H9 (cell line): ENCODE results near the gene UPB1. TPM values are rescaled to one million over a fixed set of nuclear protein-coding genes. Genes with fewer than 3 reads are reported as not detected.

ENCODE experiments used
- DNase-seq: peaks from one replicate; pipeline ENCODE4 v3.0.0-alpha.2; 2017
- H2AFZ ChIP-seq: one replicate; pipeline ENCODE4 v1.6.1; 2013; ENCODE audit warnings: mild to moderate bottlenecking, low read length, control low read depth, moderate library complexity
- H2AK5ac ChIP-seq: 2 replicates; pipeline ENCODE4 v1.6.1; 2013; ENCODE audit warnings: low read length, control low read depth, mixed read lengths; ENCODE audit not compliant: insufficient read length
- H2BK120ac ChIP-seq: one replicate; pipeline ENCODE4 v1.6.1; 2013; ENCODE audit warnings: low read depth, mild to moderate bottlenecking, low read length, control low read depth, inconsistent platforms; ENCODE audit not compliant: poor library complexity, severe bottlenecking
- H2BK12ac ChIP-seq: 2 replicates; pipeline ENCODE4 v1.6.1; 2013; ENCODE audit warnings: low read length, control low read depth, mixed read lengths, low read depth; ENCODE audit not compliant: insufficient read length
- H2BK15ac ChIP-seq: 2 replicates; pipeline ENCODE4 v1.6.1; 2013; ENCODE audit warnings: low read depth, low read length, control low read depth
- H2BK20ac ChIP-seq: one replicate; pipeline ENCODE4 v1.6.1; 2013; ENCODE audit warnings: low read depth, mild to moderate bottlenecking, low read length, control low read depth, inconsistent platforms; ENCODE audit not compliant: poor library complexity, severe bottlenecking
- H2BK5ac ChIP-seq: 2 replicates; pipeline ENCODE4 v1.6.1; 2013; ENCODE audit warnings: low read length, control low read depth, mixed read lengths; ENCODE audit not compliant: insufficient read length
- H3K14ac ChIP-seq: 2 replicates; pipeline ENCODE4 v1.6.1; 2013; ENCODE audit warnings: low read length, control low read depth; ENCODE audit not compliant: insufficient read depth
- H3K18ac ChIP-seq: 2 replicates; pipeline ENCODE4 v1.6.1; 2013; ENCODE audit warnings: low read depth, mild to moderate bottlenecking, mixed read lengths, low read length, control low read depth; ENCODE audit not compliant: insufficient read length
- H3K23ac ChIP-seq: 2 replicates; pipeline ENCODE4 v1.6.1; 2013; ENCODE audit warnings: low read length, control low read depth, mixed read lengths, low read depth; ENCODE audit not compliant: insufficient read length
- H3K23me2 ChIP-seq: 2 replicates; pipeline ENCODE4 v1.6.1; 2013; ENCODE audit warnings: low read depth, mild to moderate bottlenecking, mixed read lengths, low read length, control low read depth; ENCODE audit not compliant: insufficient read length, poor library complexity, severe bottlenecking
- H3K27ac ChIP-seq: 2 replicates; pipeline ENCODE4 v1.5.1; 2013; ENCODE audit warnings: low read length, control low read depth, mixed read lengths, low read depth; ENCODE audit not compliant: insufficient read length
- H3K27me3 ChIP-seq: 2 replicates; pipeline ENCODE4 v1.6.1; 2013; ENCODE audit warnings: low read length, control low read depth, inconsistent platforms; ENCODE audit not compliant: insufficient read depth
- H3K4ac ChIP-seq: 2 replicates; pipeline ENCODE4 v1.6.1; 2013; ENCODE audit warnings: low read depth, mild to moderate bottlenecking, control low read depth, inconsistent platforms, low read length, moderate library complexity
- H3K4me1 ChIP-seq: 2 replicates; pipeline ENCODE4 v1.6.1; 2013; ENCODE audit warnings: low read length, control low read depth, inconsistent platforms; ENCODE audit not compliant: insufficient read depth
- H3K4me2 ChIP-seq: 2 replicates; pipeline ENCODE4 v1.6.1; 2013; ENCODE audit warnings: low read length, control low read depth, mixed read lengths; ENCODE audit not compliant: insufficient read length, insufficient read depth
- H3K56ac ChIP-seq: 2 replicates; pipeline ENCODE4 v1.6.1; 2013; ENCODE audit warnings: low read depth, mild to moderate bottlenecking, mixed read lengths, low read length, control low read depth; ENCODE audit not compliant: insufficient read length
- H3K79me1 ChIP-seq: 2 replicates; pipeline ENCODE4 v1.6.1; 2013; ENCODE audit warnings: low read depth, mild to moderate bottlenecking, moderate library complexity, low read length, control low read depth, inconsistent platforms; ENCODE audit not compliant: insufficient read depth, poor library complexity, severe bottlenecking
- H3K79me2 ChIP-seq: 2 replicates; pipeline ENCODE4 v1.6.1; 2013; ENCODE audit warnings: low read length, control low read depth, inconsistent platforms; ENCODE audit not compliant: insufficient read depth
- H3K9ac ChIP-seq: 2 replicates; pipeline ENCODE4 v1.6.1; 2013; ENCODE audit warnings: low read length, control low read depth, mixed read lengths; ENCODE audit not compliant: insufficient read length; ENCODE audit errors: extremely low read depth
- H3K9me3 ChIP-seq: one replicate; pipeline ENCODE4 v1.6.1; 2013; ENCODE audit warnings: low read depth, low read length, inconsistent platforms; ENCODE audit not compliant: control insufficient read depth
- H3T11ph ChIP-seq: one replicate; pipeline ENCODE4 v1.6.1; 2013; ENCODE audit warnings: mild to moderate bottlenecking, low read length, control low read depth, inconsistent platforms
- H4K20me1 ChIP-seq: one replicate; pipeline ENCODE4 v1.6.1; 2013; ENCODE audit not compliant: control insufficient read depth, insufficient read length, insufficient read depth
- H4K5ac ChIP-seq: 2 replicates; pipeline ENCODE4 v1.6.1; 2013; ENCODE audit warnings: low read depth, mild to moderate bottlenecking, mixed read lengths, low read length, control low read depth; ENCODE audit not compliant: insufficient read length
- H4K8ac ChIP-seq: replicated peaks from 2 replicates; pipeline ENCODE4 v1.6.1; 2013; ENCODE audit warnings: low read length, control low read depth, mixed read lengths, low read depth; ENCODE audit not compliant: insufficient read length
- H4K91ac ChIP-seq: 2 replicates; pipeline ENCODE4 v1.6.1; 2013; ENCODE audit warnings: low read depth, mild to moderate bottlenecking, moderate library complexity, mixed read lengths, low read length, control low read depth; ENCODE audit not compliant: insufficient read length
- H3K27ac Mint-ChIP-seq, 3 experiments: 2 replicates in 2 of 3; 3 replicates in 1 of 3; pipeline ENCODE4 v1.8.0; 2020 to 2021; ENCODE audit warnings: mixed read lengths in 3 of 3, mild to moderate bottlenecking in 1 of 3, moderate library complexity in 1 of 3
- H3K27me3 Mint-ChIP-seq: 2 replicates; pipeline ENCODE4 v1.8.0; 2021; ENCODE audit warnings: low read depth, mild to moderate bottlenecking, moderate library complexity, mixed read lengths
- H3K36me3 Mint-ChIP-seq, 3 experiments: 2 replicates in 2 of 3; 3 replicates in 1 of 3; pipeline ENCODE4 v1.8.0; 2020 to 2021; ENCODE audit warnings: low read depth in 3 of 3, mixed read lengths in 3 of 3; ENCODE audit not compliant: insufficient read depth in 1 of 3
- H3K4me1 Mint-ChIP-seq, 2 experiments: 2 replicates each; pipeline ENCODE4 v1.8.0; 2020; ENCODE audit warnings: mixed read lengths in 2 of 2
- H3K4me3 Mint-ChIP-seq, 2 experiments: 2 replicates in 1 of 2; 3 replicates in 1 of 2; pipeline ENCODE4 v1.8.0; 2020 to 2021; ENCODE audit warnings: mild to moderate bottlenecking in 2 of 2, mixed read lengths in 2 of 2, moderate library complexity in 1 of 2
- H3K9me3 Mint-ChIP-seq, 2 experiments: 2 replicates in 1 of 2; 3 replicates in 1 of 2; pipeline ENCODE4 v1.8.0; 2020; ENCODE audit warnings: mild to moderate bottlenecking in 2 of 2, mixed read lengths in 2 of 2, moderate library complexity in 1 of 2
- WGBS: extraction: QIAGEN DNeasy Blood & Tissue Kit; methylation state at CpG from one replicate; pipeline ENCODE4 v1.1.7; 2013; ENCODE audit warnings: missing lambda C conversion rate, low lambda C conversion rate, mixed read lengths; ENCODE audit not compliant: insufficient read length; ENCODE audit errors: extremely low coverage; 5-methylcytosine and 5-hydroxymethylcytosine counted together
- total RNA-seq: library from RNA; stranded (reverse); gene quantifications from 2 replicates; pipeline ENCODE4 v1.2.1, GENCODE V29; 2021
- TF ChIP-seq, protein P1 (sequence below): fragments of 200-600 bp; sonication (generic); conservative IDR thresholded peaks from 3 replicates; pipeline ENCODE4 v1.8.0; 2021; ENCODE audit warnings: antibody characterized with exemption, mild to moderate bottlenecking

Gene UPB1
- total RNA-seq, 1 experiment from 2014 or later: not detected

GRCh38 chr22:24502541-24502940, 7.4 kb downstream of the UPB1 start:
- H2AK5ac ChIP-seq: no peak overlapping the region
- H3K9me3 Mint-ChIP-seq: no peaks in the 10 kb centered on the region; a peak in 1 of 5 replicates
- H3K27ac Mint-ChIP-seq: no peak overlapping the region
- WGBS: no CpG with 5 or more reads among the region's 1 CpG
- H3K23ac ChIP-seq: no peak overlapping the region
- H4K91ac ChIP-seq: no peak overlapping the region
- H3K9ac ChIP-seq: no peak overlapping the region
- H2BK120ac ChIP-seq: no peak overlapping the region
- H3T11ph ChIP-seq: no peak overlapping the region
- no peak overlapping the region for H3K56ac ChIP-seq
- no peak overlapping the region for H2BK5ac ChIP-seq
- H3K27me3 Mint-ChIP-seq: peaks cover 20% of the 10 kb centered on the region
- no peaks in the 10 kb centered on the region for H3K36me3 Mint-ChIP-seq
- H4K20me1 ChIP-seq: no peaks in the 10 kb centered on the region
- DNase-seq: no peak
- no peak overlapping the region for H3K4me2 ChIP-seq
- H4K8ac ChIP-seq: no peak overlapping the region
- no peaks in the 10 kb centered on the region for H3K9me3 ChIP-seq
- no peaks in the 10 kb centered on the region for H3K79me1 ChIP-seq
- no peak overlapping the region for H3K4ac ChIP-seq
- no peak overlapping the region for H2BK15ac ChIP-seq
- H3K27ac ChIP-seq: no peak overlapping the region
- H2AFZ ChIP-seq: no peak overlapping the region
- H4K5ac ChIP-seq: no peak overlapping the region
- H3K14ac ChIP-seq: no peak overlapping the region
- H3K4me3 Mint-ChIP-seq: no peak overlapping the region
- H3K18ac ChIP-seq: no peak overlapping the region
- TF ChIP-seq, protein P1, sequence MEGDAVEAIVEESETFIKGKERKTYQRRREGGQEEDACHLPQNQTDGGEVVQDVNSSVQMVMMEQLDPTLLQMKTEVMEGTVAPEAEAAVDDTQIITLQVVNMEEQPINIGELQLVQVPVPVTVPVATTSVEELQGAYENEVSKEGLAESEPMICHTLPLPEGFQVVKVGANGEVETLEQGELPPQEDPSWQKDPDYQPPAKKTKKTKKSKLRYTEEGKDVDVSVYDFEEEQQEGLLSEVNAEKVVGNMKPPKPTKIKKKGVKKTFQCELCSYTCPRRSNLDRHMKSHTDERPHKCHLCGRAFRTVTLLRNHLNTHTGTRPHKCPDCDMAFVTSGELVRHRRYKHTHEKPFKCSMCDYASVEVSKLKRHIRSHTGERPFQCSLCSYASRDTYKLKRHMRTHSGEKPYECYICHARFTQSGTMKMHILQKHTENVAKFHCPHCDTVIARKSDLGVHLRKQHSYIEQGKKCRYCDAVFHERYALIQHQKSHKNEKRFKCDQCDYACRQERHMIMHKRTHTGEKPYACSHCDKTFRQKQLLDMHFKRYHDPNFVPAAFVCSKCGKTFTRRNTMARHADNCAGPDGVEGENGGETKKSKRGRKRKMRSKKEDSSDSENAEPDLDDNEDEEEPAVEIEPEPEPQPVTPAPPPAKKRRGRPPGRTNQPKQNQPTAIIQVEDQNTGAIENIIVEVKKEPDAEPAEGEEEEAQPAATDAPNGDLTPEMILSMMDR: no peak
- no peaks in the 10 kb centered on the region for H3K23me2 ChIP-seq
- no peaks in the 10 kb centered on the region; the same call in 1 of the 2 replicates for H3K27me3 ChIP-seq
- no peaks in the 10 kb centered on the region; the same call in 1 of the 2 replicates for H3K4me1 ChIP-seq
- no peak overlapping the region for H2BK20ac ChIP-seq
- H2BK12ac ChIP-seq: no peak overlapping the region
- H3K79me2 ChIP-seq: no peaks in the 10 kb centered on the region
- H3K4me1 Mint-ChIP-seq: peaks cover 33 to 39% of the 10 kb centered on the region in 2 experiments
